ENCODE measurements around the gene MYH16. TPM values are rescaled to one million over a fixed set of nuclear protein-coding genes. Genes with fewer than 3 reads are reported as not detected.

Gene MYH16
- total RNA-seq, 2 experiments from 2014 or later, result not detected

GRCh38 chr7:99258501-99258900 lies 14.1 kb upstream of the MYH16 start:
- H3K4me1 ChIP-seq (ENCODE audit: insufficient read depth, low read length, poor library complexity, severe bottlenecking), result no peaks in the 10 kb centered on the region
- TF ChIP-seq EZH2phosphoT487 (IDR thresholded peaks at IDR 0.05; ENCODE audit: borderline replicate concordance, low read depth, low read length), result no peak
- TF ChIP-seq CTCF (conservative IDR thresholded peaks at IDR 0.05; ENCODE audit: low read length), result no peak
- intact Hi-C loops (cut with micrococcal nuclease; ENCODE audit: unreplicated experiment), result no loop called here
- CTCF ChIA-PET (ENCODE audit: unreplicated experiment), result no interaction called here
- POLR2A ChIA-PET, result interaction anchor here (0.7 to 0.8 kb wide), 2 partner anchors 10 to 71 kb away, joined by 3 to 4 read pairs; no protein-coding TSS in a partner anchor
- BruUV-seq (replicated peaks), result no TSS peak
- no peaks in the 10 kb centered on the region for H3K36me3 ChIP-seq (ENCODE audit: insufficient read depth, low read length)
- no peaks in the 10 kb centered on the region for H3K79me2 ChIP-seq (ENCODE audit: insufficient read depth, low read depth, low read length)
- H3K4me2 ChIP-seq (ENCODE audit: low read length), result no peak overlapping the region
- no peak overlapping the region for H3K4me3 ChIP-seq (ENCODE audit: low read depth, low read length, poor library complexity, severe bottlenecking)
- no peak overlapping the region for H2AFZ ChIP-seq (ENCODE audit: low read length)
- DNase-seq (ENCODE audit: low spot score), result no peak
- H3K9me3 ChIP-seq (ENCODE audit: low read length), result no peaks in the 10 kb centered on the region
- no peaks in the 10 kb centered on the region for H4K20me1 ChIP-seq (ENCODE audit: insufficient read depth, low read length)
- H3K27ac ChIP-seq (ENCODE audit: low read depth, low read length, poor library complexity, severe bottlenecking), result no peak overlapping the region
- no peaks in the 10 kb centered on the region for H3K9me2 ChIP-seq (ENCODE audit: insufficient read depth, low read length)

- H3K9me2 ChIP-seq (ENCODE audit: insufficient read depth, low read length), result no peaks in the 10 kb centered on the region
- intact Hi-C loops (cut with micrococcal nuclease; ENCODE audit: unreplicated experiment), result no loop called here
- ChIA-PET POLR2A (interaction anchor here (0.7 kb wide), 1 partner anchor 31 kb away, joined by 3 read pairs; no protein-coding TSS in a partner anchor), CTCF (ENCODE audit: unreplicated experiment) (no interaction called here)
- no TSS peak for BruUV-seq (replicated peaks)
- TF ChIP-seq EZH2phosphoT487 (IDR thresholded peaks at IDR 0.05; ENCODE audit: borderline replicate concordance, low read depth, low read length) (no peak), CTCF (conservative IDR thresholded peaks at IDR 0.05; ENCODE audit: low read length) (no peak)
- H3K4me3 ChIP-seq (ENCODE audit: low read depth, low read length, poor library complexity, severe bottlenecking), result no peak overlapping the region
- H3K27ac ChIP-seq (ENCODE audit: low read depth, low read length, poor library complexity, severe bottlenecking), result no peak overlapping the region
- DNase-seq (ENCODE audit: low spot score), result no peak
- H3K79me2 ChIP-seq (ENCODE audit: insufficient read depth, low read depth, low read length), result no peaks in the 10 kb centered on the region
- H4K20me1 ChIP-seq (ENCODE audit: insufficient read depth, low read length), result no peaks in the 10 kb centered on the region
- no peak overlapping the region for H3K4me2 ChIP-seq (ENCODE audit: low read length)
- no peaks in the 10 kb centered on the region for H3K9me3 ChIP-seq (ENCODE audit: low read length)
- H3K36me3 ChIP-seq (ENCODE audit: insufficient read depth, low read length), result no peaks in the 10 kb centered on the region
- no peak overlapping the region for H2AFZ ChIP-seq (ENCODE audit: low read length)
- H3K4me1 ChIP-seq (ENCODE audit: insufficient read depth, low read length, poor library complexity, severe bottlenecking), result no peaks in the 10 kb centered on the region
Observed at GRCh38 chr7:99260395-99260794, 12.2 kb upstream of the MYH16 start.

GRCh38 chr7:99261646-99262045 lies 11.0 kb upstream of the MYH16 start:
- H3K4me1 ChIP-seq (ENCODE audit: insufficient read depth, low read length, poor library complexity, severe bottlenecking), result no peaks in the 10 kb centered on the region
- H3K9me3 ChIP-seq (ENCODE audit: low read length), result no peaks in the 10 kb centered on the region
- CTCF ChIA-PET (ENCODE audit: unreplicated experiment), result no interaction called here
- H3K79me2 ChIP-seq (ENCODE audit: insufficient read depth, low read depth, low read length), result no peaks in the 10 kb centered on the region
- no peak overlapping the region for H2AFZ ChIP-seq (ENCODE audit: low read length)
- H3K36me3 ChIP-seq (ENCODE audit: insufficient read depth, low read length), result no peaks in the 10 kb centered on the region
- no TSS peak for BruUV-seq (replicated peaks)
- H3K9me2 ChIP-seq (ENCODE audit: insufficient read depth, low read length), result no peaks in the 10 kb centered on the region
- POLR2A ChIA-PET, result no interaction called here
- H3K4me2 ChIP-seq (ENCODE audit: low read length), result no peak overlapping the region
- H3K27ac ChIP-seq (ENCODE audit: low read depth, low read length, poor library complexity, severe bottlenecking), result no peak overlapping the region
- TF ChIP-seq CTCF (conservative IDR thresholded peaks at IDR 0.05; ENCODE audit: low read length) (no peak), EZH2phosphoT487 (IDR thresholded peaks at IDR 0.05; ENCODE audit: borderline replicate concordance, low read depth, low read length) (no peak)
- no peaks in the 10 kb centered on the region for H4K20me1 ChIP-seq (ENCODE audit: insufficient read depth, low read length)
- intact Hi-C loops (cut with micrococcal nuclease; ENCODE audit: unreplicated experiment), result no loop called here
- H3K4me3 ChIP-seq (ENCODE audit: low read depth, low read length, poor library complexity, severe bottlenecking), result no peak overlapping the region
- no peak for DNase-seq (ENCODE audit: low spot score)
